Prostate gland (tissue), 2 donors: Measurements from ENCODE around the gene ZBTB5. TPM values are rescaled to one million over a fixed set of nuclear protein-coding genes. Genes with fewer than 3 reads are reported as not detected.

ENCODE experiments used
- DNase-seq: peaks from one replicate; pipeline ENCODE4 v3.0.0-alpha.2; 2019; ENCODE audit warnings: low spot score
- H3K27ac ChIP-seq, 2 donors: fragments of 200-600 bp; sonication (generic); 2 replicates each; pipeline ENCODE4 v1.5.1; 2017 to 2019
- H3K27me3 ChIP-seq: fragments of 200-600 bp; sonication (generic); replicated peaks from 2 replicates; pipeline ENCODE4 v1.5.1; 2019; ENCODE audit not compliant: insufficient read depth
- H3K36me3 ChIP-seq, 2 donors: fragments of 200-600 bp; sonication (generic); 1 replicate in 1 of 2; 2 replicates in 1 of 2; pipeline versions ENCODE4 v1.5.1 to v1.8.1; 2017 to 2019
- H3K4me1 ChIP-seq: fragments of 200-600 bp; sonication (generic); replicated peaks from 2 replicates; pipeline ENCODE4 v1.5.1; 2019
- H3K4me3 ChIP-seq, 2 donors: fragments of 200-600 bp; sonication (generic); 2 replicates each; pipeline ENCODE4 v1.5.1; 2017 to 2019
- H3K9me3 ChIP-seq: fragments of 200-600 bp; sonication (generic); 2 replicates; pipeline ENCODE4 v1.5.1; 2017
- POLR2A ChIP-seq: fragments of 450-650 bp; IDR thresholded peaks from one replicate; pipeline ENCODE4 v1.6.1; 2016; ENCODE audit warnings: antibody characterized with exemption, mild to moderate bottlenecking
- POLR2AphosphoS5 ChIP-seq: sonication (generic); formaldehyde crosslinking; IDR thresholded peaks from one replicate; pipeline ENCODE4 v1.6.1; 2017; ENCODE audit warnings: antibody characterized with exemption
- WGBS: methylation state at CpG from one replicate; pipeline ENCODE4 v1.1.5; 2018; 5-methylcytosine and 5-hydroxymethylcytosine counted together
- intact Hi-C: fragments of 100-400 bp; cut with DNase I; formaldehyde crosslinking; loops from one replicate; pipeline ENCODE4 v1.14.2; 2022
- total RNA-seq, 2 donors: library from RNA; depleted of rRNA; stranded (reverse); fragments of >200 nt; gene quantifications; one replicate each; pipeline ENCODE4 v1.1.0, GENCODE V29; 2016
- TF ChIP-seq, protein P1 (sequence below), 4 experiments: fragments of 200-600 bp in 2 of 4; fragments of 450-650 bp in 2 of 4; sonication (generic) in 2 of 4; IDR thresholded peaks; 1 replicate in 3 of 4; 2 replicates in 1 of 4; pipeline ENCODE4 v1.5.1; 2016 to 2019; ENCODE audit warnings: antibody characterized with exemption in 4 of 4, mild to moderate bottlenecking in 2 of 4, moderate library complexity in 2 of 4

The ZBTB5 gene
- total RNA-seq, 2 donors from 2014 or later = 17.8 to 26.6 TPM

DNA sequence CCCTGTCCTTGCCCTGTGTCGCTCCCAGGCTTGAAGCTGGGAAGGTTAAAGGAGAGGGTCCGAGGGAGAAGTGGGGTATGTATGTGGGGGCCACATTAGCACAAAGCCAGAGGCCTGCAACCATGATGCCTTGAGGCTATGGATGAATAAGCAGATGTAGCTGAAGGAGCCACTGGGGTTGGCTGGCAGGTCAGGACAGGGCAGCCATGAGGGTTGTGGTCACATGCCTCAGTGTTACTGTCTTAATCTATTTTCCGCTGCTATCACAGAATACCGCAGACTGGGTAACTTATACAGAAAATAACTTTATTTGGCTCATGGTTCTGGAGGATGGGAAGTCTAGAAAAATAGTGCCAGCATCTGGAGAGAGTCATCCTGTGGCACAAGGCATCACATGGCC, 51.9 kb downstream of the ZBTB5 start:
- H3K27me3 ChIP-seq = no peaks in the 10 kb centered on the region
- intact Hi-C loops = loop anchor here (10.0 kb wide), 1 partner anchor 51 kb away; the partner anchor contains the start of gene ZBTB5
- no peaks in the 10 kb centered on the region for H3K4me1 ChIP-seq
- H3K9me3 ChIP-seq = no peaks in the 10 kb centered on the region
- 98% methylated on average over 4 of the region's 4 CpGs for WGBS
- no peak for DNase-seq
- H3K27ac ChIP-seq = no peak overlapping the region
- no peak overlapping the region for H3K4me3 ChIP-seq
- H3K36me3 ChIP-seq = no peaks in the 10 kb centered on the region
- TF ChIP-seq POLR2A = no peak
- no peak for TF ChIP-seq POLR2AphosphoS5
- TF ChIP-seq, protein P1, sequence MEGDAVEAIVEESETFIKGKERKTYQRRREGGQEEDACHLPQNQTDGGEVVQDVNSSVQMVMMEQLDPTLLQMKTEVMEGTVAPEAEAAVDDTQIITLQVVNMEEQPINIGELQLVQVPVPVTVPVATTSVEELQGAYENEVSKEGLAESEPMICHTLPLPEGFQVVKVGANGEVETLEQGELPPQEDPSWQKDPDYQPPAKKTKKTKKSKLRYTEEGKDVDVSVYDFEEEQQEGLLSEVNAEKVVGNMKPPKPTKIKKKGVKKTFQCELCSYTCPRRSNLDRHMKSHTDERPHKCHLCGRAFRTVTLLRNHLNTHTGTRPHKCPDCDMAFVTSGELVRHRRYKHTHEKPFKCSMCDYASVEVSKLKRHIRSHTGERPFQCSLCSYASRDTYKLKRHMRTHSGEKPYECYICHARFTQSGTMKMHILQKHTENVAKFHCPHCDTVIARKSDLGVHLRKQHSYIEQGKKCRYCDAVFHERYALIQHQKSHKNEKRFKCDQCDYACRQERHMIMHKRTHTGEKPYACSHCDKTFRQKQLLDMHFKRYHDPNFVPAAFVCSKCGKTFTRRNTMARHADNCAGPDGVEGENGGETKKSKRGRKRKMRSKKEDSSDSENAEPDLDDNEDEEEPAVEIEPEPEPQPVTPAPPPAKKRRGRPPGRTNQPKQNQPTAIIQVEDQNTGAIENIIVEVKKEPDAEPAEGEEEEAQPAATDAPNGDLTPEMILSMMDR (IDR thresholded peaks at IDR 0.05) = no peak

DNA sequence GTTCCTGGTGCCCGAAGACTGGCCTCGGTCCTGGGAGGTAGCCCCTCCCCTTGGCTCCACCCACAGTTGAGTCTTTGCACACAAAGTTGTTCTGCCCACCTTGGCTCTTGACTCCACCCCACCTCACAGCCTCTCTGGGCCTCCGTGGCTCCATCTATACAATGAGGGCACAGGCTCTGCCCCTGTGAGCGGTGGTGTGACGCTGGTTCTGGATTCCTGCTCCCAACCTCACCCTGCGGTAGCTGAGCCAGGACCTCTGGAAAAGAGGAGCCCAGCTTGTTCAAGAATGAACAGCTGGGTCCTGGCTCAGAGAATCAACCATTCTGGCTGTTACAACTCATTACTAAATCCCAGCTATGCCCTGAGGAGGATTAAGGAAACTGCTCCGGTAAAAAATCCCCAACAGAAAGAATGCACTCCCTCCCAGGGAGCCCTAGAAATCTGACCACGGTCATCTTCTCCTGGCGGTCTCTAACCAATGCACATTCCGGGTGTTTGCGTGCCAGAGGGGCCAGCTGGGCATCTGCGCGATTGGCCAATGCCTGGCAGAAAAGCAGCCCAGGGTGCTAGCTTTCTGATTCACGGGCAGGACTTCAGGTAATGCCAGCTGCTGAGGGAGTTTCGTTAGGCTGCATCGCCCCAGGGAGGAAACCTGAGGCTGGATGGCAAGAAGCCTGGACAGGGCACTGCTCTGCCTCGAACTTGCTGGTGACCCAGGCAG, 52.7 kb downstream of the ZBTB5 start:
- H3K27me3 ChIP-seq = no peaks in the 10 kb centered on the region
- intact Hi-C loops = loop anchor here (10.0 kb wide), 1 partner anchor 52 kb away; the partner anchor contains the start of gene ZBTB5
- no peaks in the 10 kb centered on the region for H3K36me3 ChIP-seq
- no peak overlapping the region for H3K4me3 ChIP-seq
- H3K9me3 ChIP-seq = no peaks in the 10 kb centered on the region
- WGBS = 63% methylated on average over 17 of the region's 17 CpGs
- no peaks in the 10 kb centered on the region for H3K4me1 ChIP-seq
- DNase-seq = no peak
- no peak overlapping the region for H3K27ac ChIP-seq
- TF ChIP-seq POLR2A (no peak), POLR2AphosphoS5 (no peak)
- TF ChIP-seq, protein P1 (IDR thresholded peaks at IDR 0.05) = no peak

- no peak overlapping the region for H3K27ac ChIP-seq
- no peaks in the 10 kb centered on the region for H3K9me3 ChIP-seq
- intact Hi-C loops = loop anchor here (10.0 kb wide), 1 partner anchor 54 kb away; the partner anchor contains the start of gene ZBTB5
- H3K27me3 ChIP-seq = no peaks in the 10 kb centered on the region
- no peaks in the 10 kb centered on the region for H3K36me3 ChIP-seq
- TF ChIP-seq, protein P1 (IDR thresholded peaks at IDR 0.05) = no peak
- no peak for DNase-seq
- H3K4me1 ChIP-seq = no peaks in the 10 kb centered on the region
- WGBS = 79% methylated on average over 12 of the region's 13 CpGs
- H3K4me3 ChIP-seq = no peak overlapping the region
These were observed 54.1 kb downstream of the ZBTB5 start for GRCh38 chr9:37410969-37411785.

DNA sequence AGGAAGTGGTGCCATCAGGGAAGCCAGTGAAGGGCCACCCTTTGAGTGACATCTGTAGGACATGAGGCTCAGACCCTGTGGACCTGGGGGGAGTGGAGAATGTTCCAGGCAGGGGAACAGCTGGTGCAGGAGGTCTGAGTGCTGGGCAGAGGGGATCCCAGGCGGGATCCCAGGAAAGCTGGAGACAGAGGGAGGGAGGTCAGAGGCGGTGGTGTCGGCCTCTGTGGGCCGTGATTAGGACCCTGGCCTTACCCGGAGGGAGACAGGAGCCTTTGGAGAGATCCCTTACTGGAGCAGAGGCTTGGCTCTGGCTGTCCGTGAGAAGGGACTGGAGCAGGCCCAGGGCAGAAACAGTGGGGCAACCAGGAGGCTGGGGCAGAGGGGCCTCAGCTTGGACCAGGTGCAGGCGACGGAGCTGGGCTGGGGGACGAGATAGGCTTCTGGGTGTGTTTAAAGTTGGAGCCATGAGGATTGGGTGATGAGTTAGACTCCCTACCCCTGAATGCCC, 54.8 kb downstream of the ZBTB5 start:
- no peaks in the 10 kb centered on the region for H3K4me1 ChIP-seq
- no peak overlapping the region for H3K27ac ChIP-seq
- H3K4me3 ChIP-seq = no peak overlapping the region
- H3K9me3 ChIP-seq = no peaks in the 10 kb centered on the region
- no peaks in the 10 kb centered on the region for H3K27me3 ChIP-seq
- TF ChIP-seq POLR2A (no peak), POLR2AphosphoS5 (no peak)
- TF ChIP-seq, protein P1 (IDR thresholded peaks at IDR 0.05) = no peak
- intact Hi-C loops = loop anchor here (10.0 kb wide), 1 partner anchor 54 kb away; the partner anchor contains the start of gene ZBTB5
- WGBS = 92% methylated on average over 9 of the region's 9 CpGs
- no peak for DNase-seq
- H3K36me3 ChIP-seq = no peaks in the 10 kb centered on the region
